ENCODE results near the gene FGGY.
"Not testable (repeated sequence)": the region's sequence is repeated elsewhere in the genome, so short reads cannot be mapped to it uniquely, and the experiment has no call there.

FGGY gene

GRCh38 chr1:59553371-59553770, 256.5 kb downstream of the FGGY start:
- no peak overlapping the region for H3K9ac ChIP-seq (ENCODE audit: low read depth, low read length)
- no peak overlapping the region for H3K27ac ChIP-seq (ENCODE audit: low read length)
- no peaks in the 10 kb centered on the region; the same call in 1 of the 2 replicates for H3K4me1 ChIP-seq (ENCODE audit: insufficient read depth, low read length)
- H3K27me3 ChIP-seq (ENCODE audit: insufficient read depth, low read length), result no peaks in the 10 kb centered on the region
- no peaks in the 10 kb centered on the region for H3K36me3 ChIP-seq (ENCODE audit: insufficient read depth, low read depth, low read length)
- H3K4me3 ChIP-seq (ENCODE audit: low read length), result no peak overlapping the region
- H3K9me3 ChIP-seq (ENCODE audit: insufficient read depth, low read depth, low read length), result peaks cover 5% of the 10 kb centered on the region; the same call in 1 of the 2 replicates

GRCh38 chr1:59554011-59554663, 257.2 kb downstream of the FGGY start:
- no peaks in the 10 kb centered on the region for H3K36me3 ChIP-seq (ENCODE audit: insufficient read depth, low read depth, low read length)
- no peak overlapping the region for H3K27ac ChIP-seq (ENCODE audit: low read length)
- H3K4me1 ChIP-seq (ENCODE audit: insufficient read depth, low read length), result no peaks in the 10 kb centered on the region; the same call in 1 of the 2 replicates
- H3K9ac ChIP-seq (ENCODE audit: low read depth, low read length), result no peak overlapping the region
- no peaks in the 10 kb centered on the region for H3K27me3 ChIP-seq (ENCODE audit: insufficient read depth, low read length)
- no peak overlapping the region for H3K4me3 ChIP-seq (ENCODE audit: low read length)
- peaks cover 5% of the 10 kb centered on the region; the same call in 1 of the 2 replicates for H3K9me3 ChIP-seq (ENCODE audit: insufficient read depth, low read depth, low read length)

- Histone ChIP-seq H3K9ac (ENCODE audit: low read depth, low read length) (no peak overlapping the region), H3K9me3 (ENCODE audit: insufficient read depth, low read depth, low read length) (peaks cover 5% of the 10 kb centered on the region; the same call in 1 of the 2 replicates), H3K27me3 (ENCODE audit: insufficient read depth, low read length) (no peaks in the 10 kb centered on the region), H3K4me1 (ENCODE audit: insufficient read depth, low read length) (no peaks in the 10 kb centered on the region; the same call in 1 of the 2 replicates), H3K27ac (ENCODE audit: low read length) (no peak overlapping the region), H3K4me3 (ENCODE audit: low read length) (no peak overlapping the region), H3K36me3 (ENCODE audit: insufficient read depth, low read depth, low read length) (no peaks in the 10 kb centered on the region)
These were observed 257.9 kb downstream of the FGGY start for GRCh38 chr1:59554752-59555151.

GRCh38 chr1:59556398-59556797, 259.5 kb downstream of the FGGY start:
- no peak overlapping the region for H3K4me3 ChIP-seq (ENCODE audit: low read length)
- no peaks in the 10 kb centered on the region for H3K36me3 ChIP-seq (ENCODE audit: insufficient read depth, low read depth, low read length)
- H3K27ac ChIP-seq (ENCODE audit: low read length), result no peak overlapping the region
- H3K9ac ChIP-seq (ENCODE audit: low read depth, low read length), result no peak overlapping the region
- H3K9me3 ChIP-seq (ENCODE audit: insufficient read depth, low read depth, low read length), result peaks cover 5% of the 10 kb centered on the region; the same call in 1 of the 2 replicates
- H3K4me1 ChIP-seq (ENCODE audit: insufficient read depth, low read length), result no peaks in the 10 kb centered on the region; the same call in 1 of the 2 replicates
- no peaks in the 10 kb centered on the region for H3K27me3 ChIP-seq (ENCODE audit: insufficient read depth, low read length)

GRCh38 chr1:59556802-59557548, 260.1 kb downstream of the FGGY start:
- Histone ChIP-seq H3K4me3 (ENCODE audit: low read length) (no peak overlapping the region), H3K4me1 (ENCODE audit: insufficient read depth, low read length) (no peaks in the 10 kb centered on the region; the same call in 1 of the 2 replicates), H3K9me3 (ENCODE audit: insufficient read depth, low read depth, low read length) (peaks cover 5% of the 10 kb centered on the region; the same call in 1 of the 2 replicates), H3K9ac (ENCODE audit: low read depth, low read length) (no peak overlapping the region), H3K27me3 (ENCODE audit: insufficient read depth, low read length) (no peaks in the 10 kb centered on the region), H3K27ac (ENCODE audit: low read length) (no peak overlapping the region), H3K36me3 (ENCODE audit: insufficient read depth, low read depth, low read length) (no peaks in the 10 kb centered on the region)

GRCh38 chr1:59557549-59557885, 260.6 kb downstream of the FGGY start:
- Histone ChIP-seq H3K36me3 (ENCODE audit: insufficient read depth, low read depth, low read length) (no peaks in the 10 kb centered on the region), H3K9ac (ENCODE audit: low read depth, low read length) (no peak overlapping the region), H3K9me3 (ENCODE audit: insufficient read depth, low read depth, low read length) (peaks cover 5% of the 10 kb centered on the region; the same call in 1 of the 2 replicates), H3K27ac (ENCODE audit: low read length) (no peak overlapping the region), H3K27me3 (ENCODE audit: insufficient read depth, low read length) (no peaks in the 10 kb centered on the region), H3K4me3 (ENCODE audit: low read length) (no peak overlapping the region), H3K4me1 (ENCODE audit: insufficient read depth, low read length) (no peaks in the 10 kb centered on the region; the same call in 1 of the 2 replicates)

- H3K4me3 ChIP-seq (ENCODE audit: low read length); H3K9ac ChIP-seq (ENCODE audit: low read depth, low read length); H3K9me3 ChIP-seq (ENCODE audit: insufficient read depth, low read depth, low read length); H3K27me3 ChIP-seq (ENCODE audit: insufficient read depth, low read length); H3K36me3 ChIP-seq (ENCODE audit: insufficient read depth, low read depth, low read length); H3K4me1 ChIP-seq (ENCODE audit: insufficient read depth, low read length); H3K27ac ChIP-seq (ENCODE audit: low read length): not testable (repeated sequence)
These were observed 261.7 kb downstream of the FGGY start for GRCh38 chr1:59558580-59558979.

GRCh38 chr1:59560807-59561450, 264.0 kb downstream of the FGGY start:
- Histone ChIP-seq H3K9ac (ENCODE audit: low read depth, low read length) (no peak overlapping the region), H3K4me3 (ENCODE audit: low read length) (no peak overlapping the region), H3K9me3 (ENCODE audit: insufficient read depth, low read depth, low read length) (peaks cover 5% of the 10 kb centered on the region; the same call in 1 of the 2 replicates), H3K36me3 (ENCODE audit: insufficient read depth, low read depth, low read length) (no peaks in the 10 kb centered on the region), H3K27ac (ENCODE audit: low read length) (no peak overlapping the region), H3K4me1 (ENCODE audit: insufficient read depth, low read length) (no peaks in the 10 kb centered on the region; the same call in 1 of the 2 replicates), H3K27me3 (ENCODE audit: insufficient read depth, low read length) (no peaks in the 10 kb centered on the region)

GRCh38 chr1:59561796-59562195, 264.9 kb downstream of the FGGY start:
- H3K9ac ChIP-seq (ENCODE audit: low read depth, low read length), result no peak overlapping the region
- H3K4me1 ChIP-seq (ENCODE audit: insufficient read depth, low read length), result no peaks in the 10 kb centered on the region; the same call in 1 of the 2 replicates
- H3K9me3 ChIP-seq (ENCODE audit: insufficient read depth, low read depth, low read length), result peaks cover 5% of the 10 kb centered on the region; the same call in 1 of the 2 replicates
- H3K27me3 ChIP-seq (ENCODE audit: insufficient read depth, low read length), result no peaks in the 10 kb centered on the region
- no peak overlapping the region for H3K27ac ChIP-seq (ENCODE audit: low read length)
- no peaks in the 10 kb centered on the region for H3K36me3 ChIP-seq (ENCODE audit: insufficient read depth, low read depth, low read length)
- no peak overlapping the region for H3K4me3 ChIP-seq (ENCODE audit: low read length)

- H3K36me3 ChIP-seq (ENCODE audit: insufficient read depth, low read depth, low read length), result no peaks in the 10 kb centered on the region
- no peaks in the 10 kb centered on the region for H3K4me1 ChIP-seq (ENCODE audit: insufficient read depth, low read length)
- H3K27ac ChIP-seq (ENCODE audit: low read length), result no peak overlapping the region
- H3K4me3 ChIP-seq (ENCODE audit: low read length), result no peak overlapping the region
- no peak overlapping the region for H3K9ac ChIP-seq (ENCODE audit: low read depth, low read length)
- no peaks in the 10 kb centered on the region for H3K27me3 ChIP-seq (ENCODE audit: insufficient read depth, low read length)
- no peaks in the 10 kb centered on the region for H3K9me3 ChIP-seq (ENCODE audit: insufficient read depth, low read depth, low read length)
These were observed 267.4 kb downstream of the FGGY start for GRCh38 chr1:59564192-59564891.

- Histone ChIP-seq H3K4me3 (ENCODE audit: low read length) (no peak overlapping the region), H3K27ac (ENCODE audit: low read length) (no peak overlapping the region), H3K9me3 (ENCODE audit: insufficient read depth, low read depth, low read length) (no peaks in the 10 kb centered on the region), H3K27me3 (ENCODE audit: insufficient read depth, low read length) (no peaks in the 10 kb centered on the region), H3K9ac (ENCODE audit: low read depth, low read length) (no peak overlapping the region), H3K36me3 (ENCODE audit: insufficient read depth, low read depth, low read length) (no peaks in the 10 kb centered on the region), H3K4me1 (ENCODE audit: insufficient read depth, low read length) (peaks cover 7% of the 10 kb centered on the region; the same call in 1 of the 2 replicates)
These were observed 268.9 kb downstream of the FGGY start for GRCh38 chr1:59565611-59566410.

Measured in iPS-20b (cell line).